Measurements from ENCODE around the gene MTFMT.

The MTFMT gene

DNA sequence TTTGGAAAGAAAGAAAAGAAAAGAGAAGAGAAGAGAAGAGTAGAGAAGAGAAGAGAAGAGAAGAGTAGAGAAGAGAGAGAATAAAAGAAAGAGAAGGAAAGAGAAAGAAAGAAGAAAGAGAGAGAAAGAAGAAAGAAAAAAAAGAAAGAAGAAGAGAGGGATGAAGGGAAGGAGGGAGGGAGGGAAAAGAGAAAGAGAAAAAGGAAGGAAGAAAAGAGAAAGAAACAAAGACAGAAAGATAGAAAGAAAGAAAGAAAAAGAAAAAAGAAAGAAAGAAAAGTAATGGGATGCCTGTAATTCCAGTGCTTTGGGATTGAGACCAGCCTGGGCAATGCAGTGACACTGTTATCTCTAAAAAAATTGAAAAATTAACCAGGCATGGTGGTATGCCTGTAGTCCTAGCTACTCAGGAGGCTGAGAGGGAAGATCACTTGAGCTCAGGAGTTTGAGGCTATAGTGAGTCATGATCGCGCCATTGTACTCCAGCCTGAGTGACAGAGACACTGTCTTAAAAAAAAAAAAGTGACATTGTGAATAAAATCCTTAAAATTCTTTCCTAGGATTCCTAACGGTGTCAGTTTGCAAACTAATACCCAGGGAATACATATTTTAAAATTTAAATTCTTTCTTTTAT is 36.7 kb upstream of the MTFMT start:
- Histone ChIP-seq H3K9me3 (ENCODE audit: severe bottlenecking) (no peaks in the 10 kb centered on the region), H3K36me3 (ENCODE audit: low read depth) (no peaks in the 10 kb centered on the region), H3K4me3 (ENCODE audit: severe bottlenecking) (no peak overlapping the region), H3K4me1 (ENCODE audit: insufficient read depth, poor library complexity, severe bottlenecking) (no peaks in the 10 kb centered on the region), H3K27me3 (ENCODE audit: insufficient read depth, poor library complexity, severe bottlenecking) (peaks cover 30% of the 10 kb centered on the region), H3K27ac (ENCODE audit: poor library complexity, severe bottlenecking) (no peak overlapping the region)
- TF ChIP-seq CTCF (IDR thresholded peaks at IDR 0.05; ENCODE audit: poor library complexity, severe bottlenecking) = no peak
- no peak for ATAC-seq (ENCODE audit: low read depth)
- no peak for DNase-seq (ENCODE audit: low spot score)

DNA sequence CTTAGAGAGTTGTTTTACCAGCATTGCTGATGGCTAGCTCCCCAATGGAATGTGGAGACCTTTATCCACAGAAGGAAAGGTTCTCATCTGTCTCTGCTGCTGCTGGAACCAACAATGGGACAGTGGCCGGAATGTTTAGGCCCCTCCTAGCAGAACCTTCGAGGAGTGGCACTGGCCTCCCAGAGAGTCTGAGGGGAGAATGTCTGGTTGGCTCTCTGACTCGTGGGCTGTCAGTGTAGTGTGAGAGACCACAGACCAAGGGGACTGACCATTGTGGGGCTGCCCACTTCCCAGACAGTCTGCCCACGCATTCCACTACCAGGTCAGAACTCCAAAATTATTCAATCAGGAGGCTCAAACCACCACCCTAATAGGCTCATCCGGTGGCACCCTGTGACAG is 33.3 kb upstream of the MTFMT start:
- H3K27me3 ChIP-seq (ENCODE audit: insufficient read depth, poor library complexity, severe bottlenecking) = peaks cover 22% of the 10 kb centered on the region
- no peaks in the 10 kb centered on the region for H3K4me1 ChIP-seq (ENCODE audit: insufficient read depth, poor library complexity, severe bottlenecking)
- H3K36me3 ChIP-seq (ENCODE audit: low read depth) = no peaks in the 10 kb centered on the region
- H3K4me3 ChIP-seq (ENCODE audit: severe bottlenecking) = no peak overlapping the region
- no peak overlapping the region for H3K27ac ChIP-seq (ENCODE audit: poor library complexity, severe bottlenecking)
- ATAC-seq (ENCODE audit: low read depth) (no peak), DNase-seq (ENCODE audit: low spot score) (no peak)
- H3K9me3 ChIP-seq (ENCODE audit: severe bottlenecking) = no peaks in the 10 kb centered on the region
- no peak for TF ChIP-seq CTCF (IDR thresholded peaks at IDR 0.05; ENCODE audit: poor library complexity, severe bottlenecking)

- Histone ChIP-seq H3K4me3 (ENCODE audit: severe bottlenecking) (no peak overlapping the region), H3K27me3 (ENCODE audit: insufficient read depth, poor library complexity, severe bottlenecking) (peaks cover 16% of the 10 kb centered on the region), H3K9me3 (ENCODE audit: severe bottlenecking) (no peaks in the 10 kb centered on the region), H3K4me1 (ENCODE audit: insufficient read depth, poor library complexity, severe bottlenecking) (no peaks in the 10 kb centered on the region), H3K36me3 (ENCODE audit: low read depth) (no peaks in the 10 kb centered on the region), H3K27ac (ENCODE audit: poor library complexity, severe bottlenecking) (no peak overlapping the region)
- no peak for TF ChIP-seq CTCF (IDR thresholded peaks at IDR 0.05; ENCODE audit: poor library complexity, severe bottlenecking)
- no peak for ATAC-seq (ENCODE audit: low read depth)
- DNase-seq (ENCODE audit: low spot score) = no peak
These were observed 32.6 kb upstream of the MTFMT start for GRCh38 chr15:65062061-65062460.

GRCh38 chr15:65060641-65061397 is 31.4 kb upstream of the MTFMT start:
- no peaks in the 10 kb centered on the region for H3K4me1 ChIP-seq (ENCODE audit: insufficient read depth, poor library complexity, severe bottlenecking)
- DNase-seq (ENCODE audit: low spot score) (no peak), ATAC-seq (ENCODE audit: low read depth) (no peak)
- no peaks in the 10 kb centered on the region for H3K36me3 ChIP-seq (ENCODE audit: low read depth)
- H3K27ac ChIP-seq (ENCODE audit: poor library complexity, severe bottlenecking) = no peak overlapping the region
- H3K9me3 ChIP-seq (ENCODE audit: severe bottlenecking) = no peaks in the 10 kb centered on the region
- H3K27me3 ChIP-seq (ENCODE audit: insufficient read depth, poor library complexity, severe bottlenecking) = peaks cover 4% of the 10 kb centered on the region
- H3K4me3 ChIP-seq (ENCODE audit: severe bottlenecking) = no peak overlapping the region
- no peak for TF ChIP-seq CTCF (IDR thresholded peaks at IDR 0.05; ENCODE audit: poor library complexity, severe bottlenecking)
